HepG2 (cell line): ENCODE results near the gene TRAPPC12. TPM values are rescaled to one million over a fixed set of nuclear protein-coding genes. Genes with fewer than 3 reads are reported as not detected.

Experiments used
- ARHGAP35 ChIP-seq: sonication (generic); formaldehyde crosslinking; IDR thresholded peaks from 2 replicates; pipeline ENCODE4 v1.9.0; 2022; ENCODE audit warnings: mild to moderate bottlenecking, inconsistent platforms, moderate library complexity, missing genetic modification reagents, borderline replicate concordance
- ATRX ChIP-seq: sonication (generic); formaldehyde crosslinking; IDR thresholded peaks from 2 replicates; pipeline ENCODE4 v1.4.0; 2020; ENCODE audit warnings: missing genetic modification reagents, borderline replicate concordance
- EZH2 ChIP-seq: conservative IDR thresholded peaks from 2 replicates; pipeline ENCODE4 v1.6.1; 2012; ENCODE audit warnings: mild to moderate bottlenecking, low read depth, low read length, moderate library complexity
- HOXA9 ChIP-seq: sonication (generic); formaldehyde crosslinking; IDR thresholded peaks from 2 replicates; pipeline ENCODE4 v1.8.1; 2022; ENCODE audit warnings: missing genetic modification reagents, mild to moderate bottlenecking, moderate library complexity, borderline replicate concordance
- IKZF4 ChIP-seq: sonication (generic); formaldehyde crosslinking; IDR thresholded peaks from 2 replicates; pipeline ENCODE4 v1.5.1; 2020; ENCODE audit warnings: borderline replicate concordance, mild to moderate bottlenecking, low read depth, missing genetic modification reagents; ENCODE audit errors: not compliant biosample characterization
- IRF2 ChIP-seq: IDR thresholded peaks from 2 replicates; pipeline ENCODE4 v1.6.1; 2018; ENCODE audit warnings: missing genetic modification reagents, missing compliant biosample characterization
- MTA1 ChIP-seq: sonication (generic); formaldehyde crosslinking; IDR thresholded peaks from 2 replicates; pipeline ENCODE4 v1.4.0; 2020; ENCODE audit warnings: missing genetic modification reagents, mild to moderate bottlenecking, borderline replicate concordance
- NBN ChIP-seq: fragments of 450-650 bp; conservative IDR thresholded peaks from 2 replicates; pipeline ENCODE4 v1.6.1; 2017
- PHF8 ChIP-seq: sonication (generic); formaldehyde crosslinking; IDR thresholded peaks from 2 replicates; pipeline ENCODE4 v1.5.0; 2020; ENCODE audit warnings: missing genetic modification reagents
- RFXANK ChIP-seq: IDR thresholded peaks from 2 replicates; pipeline ENCODE4 v1.6.1; 2016
- SALL2 ChIP-seq: sonication (generic); formaldehyde crosslinking; IDR thresholded peaks from 2 replicates; pipeline ENCODE4 v1.8.1; 2023; ENCODE audit warnings: mild to moderate bottlenecking, missing genetic modification reagents, inconsistent platforms
- SOX13 ChIP-seq, 3 experiments: fragments of 450-650 bp in 1 of 3; sonication (generic) in 1 of 3; formaldehyde crosslinking in 1 of 3; IDR thresholded peaks in 2 of 3; conservative IDR thresholded peaks in 1 of 3; 2 replicates each; pipeline versions ENCODE4 v1.5.0 to v1.6.1; 2016 to 2020; ENCODE audit warnings: antibody characterized with exemption in 1 of 3, mild to moderate bottlenecking in 1 of 3, missing compliant biosample characterization in 1 of 3, missing genetic modification reagents in 1 of 3, moderate library complexity in 1 of 3
- SOX5 ChIP-seq: IDR thresholded peaks from 2 replicates; pipeline ENCODE4 v1.6.1; 2016; ENCODE audit warnings: borderline replicate concordance
- SP5 ChIP-seq: IDR thresholded peaks from 2 replicates; pipeline ENCODE4 v1.6.1; 2016; ENCODE audit warnings: low read depth, borderline replicate concordance
- ZFP36L2 ChIP-seq: sonication (generic); formaldehyde crosslinking; IDR thresholded peaks from 2 replicates; pipeline ENCODE4 v1.4.0; 2020; ENCODE audit warnings: missing genetic modification reagents
- ZMYM3 ChIP-seq: sonication (generic); formaldehyde crosslinking; IDR thresholded peaks from 2 replicates; pipeline ENCODE4 v1.5.1; 2020; ENCODE audit warnings: mild to moderate bottlenecking, missing genetic modification reagents
- ZNF10 ChIP-seq: sonication (generic); formaldehyde crosslinking; IDR thresholded peaks from 2 replicates; pipeline ENCODE4 v1.4.0; 2020; ENCODE audit warnings: mild to moderate bottlenecking, low read depth, missing genetic modification reagents, borderline replicate concordance
- ZNF326 ChIP-seq: sonication (generic); formaldehyde crosslinking; IDR thresholded peaks from 2 replicates; pipeline ENCODE4 v1.4.0; 2020; ENCODE audit warnings: missing genetic modification reagents, borderline replicate concordance
- ZNF496 ChIP-seq: sonication (generic); formaldehyde crosslinking; IDR thresholded peaks from 2 replicates; pipeline ENCODE4 v1.8.1; 2023; ENCODE audit warnings: mild to moderate bottlenecking, moderate library complexity, missing genetic modification reagents; ENCODE audit not compliant: insufficient replicate concordance
- ZNF558 ChIP-seq: sonication (generic); formaldehyde crosslinking; IDR thresholded peaks from 2 replicates; pipeline ENCODE4 v1.9.0; 2022; ENCODE audit warnings: mild to moderate bottlenecking, missing genetic modification reagents, borderline replicate concordance
- ZNF652 ChIP-seq: IDR thresholded peaks from 2 replicates; pipeline ENCODE4 v1.6.1; 2016; ENCODE audit warnings: low read depth, borderline replicate concordance
- ZNF713 ChIP-seq: sonication (generic); formaldehyde crosslinking; IDR thresholded peaks from 2 replicates; pipeline ENCODE4 v1.4.0; 2020; ENCODE audit warnings: mild to moderate bottlenecking, missing genetic modification reagents
- ZNF879 ChIP-seq: sonication (generic); formaldehyde crosslinking; IDR thresholded peaks from 2 replicates; pipeline ENCODE4 v1.8.1; 2023; ENCODE audit warnings: missing genetic modification reagents
- polyA plus RNA-seq, 8 experiments: library from polyadenylated mRNA; depleted of rRNA in 3 of 8; stranded (reverse) in 7 of 8; unstranded in 1 of 8; fragments of >200 nt; fragmentation: Illumina TruSeq in 4 of 8; extraction: Trizol in 4 of 8; gene quantifications; 2 replicates each; pipeline versions ENCODE4 v1.2.1 to v1.2.3, GENCODE V29; 2011 to 2016; ENCODE audit warnings: low read depth in 4 of 8, missing spikeins in 1 of 8, mixed read lengths in 1 of 8; ENCODE audit not compliant: insufficient read depth in 1 of 8
- total RNA-seq, 5 experiments: library from RNA; depleted of rRNA; stranded (reverse); fragments of >200 nt; fragmentation: Illumina TruSeq; extraction: Trizol; gene quantifications; 2 replicates each; pipeline ENCODE4 v1.2.3, GENCODE V29; 2016; ENCODE audit warnings: low read depth in 1 of 5
- TF ChIP-seq, protein P1 (sequence below): IDR thresholded peaks from 2 replicates; pipeline ENCODE4 v1.6.1; 2016; ENCODE audit warnings: low read depth
- TF ChIP-seq, protein P2 (sequence below): sonication (generic); formaldehyde crosslinking; IDR thresholded peaks from 2 replicates; pipeline ENCODE4 v1.8.0; 2022; ENCODE audit warnings: low read depth, missing genetic modification reagents

TRAPPC12 gene
- total and polyA plus RNA-seq, 2 of the 13 experiments (the other 11 are each of a cell fraction or from before 2014, with no cell fraction given): 46.4 to 97.7 TPM

DNA sequence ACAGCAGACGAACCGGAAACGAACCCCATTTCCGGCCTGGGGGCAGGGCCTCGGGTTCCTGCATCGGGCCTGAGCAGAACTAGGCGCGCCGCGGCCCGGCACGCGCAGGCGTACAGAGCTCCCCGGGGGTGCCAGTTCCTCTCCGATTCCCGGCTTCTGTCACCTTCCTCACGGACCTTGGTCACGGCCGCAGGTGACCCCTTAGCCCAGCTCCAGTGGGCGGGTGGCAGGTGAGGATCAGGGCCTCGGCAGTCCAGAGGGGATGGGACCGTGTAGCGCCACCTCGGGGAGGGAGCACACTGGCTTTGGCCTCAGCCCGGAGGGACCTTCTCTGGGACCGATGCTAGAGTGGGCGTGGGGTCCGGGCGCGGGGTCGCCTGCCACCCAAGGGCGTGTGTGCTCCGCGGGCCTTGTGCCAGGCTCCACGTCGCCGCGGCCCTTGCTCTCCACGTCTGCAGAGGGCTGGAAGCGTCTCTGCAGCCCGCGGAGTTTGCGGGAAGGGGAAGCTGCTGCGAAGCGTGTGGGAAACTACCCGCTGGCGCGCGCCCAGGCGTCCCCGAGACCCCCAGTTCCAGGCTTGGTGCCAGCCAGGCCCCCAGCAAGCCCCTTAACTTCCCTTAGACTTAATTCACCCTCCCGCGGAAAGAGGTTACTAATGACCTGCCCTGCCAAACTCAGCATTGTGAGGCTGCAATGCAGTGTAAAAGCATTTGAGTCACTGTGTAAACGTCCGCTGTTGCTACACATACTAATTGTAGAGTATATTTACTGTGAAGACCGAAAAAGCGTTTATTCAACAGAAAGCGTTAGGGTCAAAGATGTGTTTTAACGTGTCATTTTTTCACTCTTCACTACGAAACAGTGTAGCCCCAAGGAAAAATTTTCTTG lies at the start of gene TRAPPC12 (continued):
- TF ChIP-seq MTA1 (CRISPR knock-in tag) (peak; percentile 99), IKZF4 (peak; percentile 73), ZFP36L2 (CRISPR knock-in tag) (no peak), SALL2 (CRISPR knock-in tag) (peak; percentile 93), SOX5 (peak; percentile 68; the same call in 1 of the 2 replicates), ZNF652 (CRISPR knock-in tag) (no peak), RFXANK (CRISPR knock-in tag) (no peak), ZNF10 (CRISPR knock-in tag) (no peak), SP5 (peak; percentile 78), SOX13 (IDR thresholded peaks at IDR 0.05) (peak; percentile 61), SOX13 (CRISPR knock-in tag; conservative IDR thresholded peaks at IDR 0.05 in 1 of 2, IDR thresholded peaks at IDR 0.05 in 1 of 2) (peak; percentile 43 to 60; a peak in 2 of 4 replicates), ZNF496 (CRISPR knock-in tag) (no peak), ATRX (CRISPR knock-in tag) (no peak), EZH2 (no peak), ZNF326 (CRISPR knock-in tag) (no peak; the same call in 1 of the 2 replicates), PHF8 (CRISPR knock-in tag) (peak; percentile 98), IRF2 (CRISPR knock-in tag) (peak; percentile 93), ZNF713 (CRISPR knock-in tag) (no peak), NBN (no peak), HOXA9 (peak; percentile 82; the same call in 1 of the 2 replicates), ARHGAP35 (CRISPR knock-in tag) (peak; percentile 97), ZNF558 (CRISPR knock-in tag) (peak; percentile 96; the same call in 1 of the 2 replicates), ZNF879 (CRISPR knock-in tag) (0 out of 2 replicates have a peak, but pooled peaks have one; percentile 54), ZMYM3 (CRISPR knock-in tag) (peak; percentile 66)
- TF ChIP-seq, protein P1, sequence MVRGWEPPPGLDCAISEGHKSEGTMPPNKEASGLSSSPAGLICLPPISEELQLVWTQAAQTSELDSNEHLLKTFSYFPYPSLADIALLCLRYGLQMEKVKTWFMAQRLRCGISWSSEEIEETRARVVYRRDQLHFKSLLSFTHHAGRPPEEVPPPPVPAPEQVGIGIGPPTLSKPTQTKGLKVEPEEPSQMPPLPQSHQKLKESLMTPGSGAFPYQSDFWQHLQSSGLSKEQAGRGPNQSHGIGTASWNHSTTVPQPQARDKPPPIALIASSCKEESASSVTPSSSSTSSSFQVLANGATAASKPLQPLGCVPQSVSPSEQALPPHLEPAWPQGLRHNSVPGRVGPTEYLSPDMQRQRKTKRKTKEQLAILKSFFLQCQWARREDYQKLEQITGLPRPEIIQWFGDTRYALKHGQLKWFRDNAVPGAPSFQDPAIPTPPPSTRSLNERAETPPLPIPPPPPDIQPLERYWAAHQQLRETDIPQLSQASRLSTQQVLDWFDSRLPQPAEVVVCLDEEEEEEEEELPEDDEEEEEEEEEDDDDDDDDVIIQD (CRISPR knock-in tag): 0 out of 2 replicates have a peak, but pooled peaks have one; percentile 53
- TF ChIP-seq, protein P2, sequence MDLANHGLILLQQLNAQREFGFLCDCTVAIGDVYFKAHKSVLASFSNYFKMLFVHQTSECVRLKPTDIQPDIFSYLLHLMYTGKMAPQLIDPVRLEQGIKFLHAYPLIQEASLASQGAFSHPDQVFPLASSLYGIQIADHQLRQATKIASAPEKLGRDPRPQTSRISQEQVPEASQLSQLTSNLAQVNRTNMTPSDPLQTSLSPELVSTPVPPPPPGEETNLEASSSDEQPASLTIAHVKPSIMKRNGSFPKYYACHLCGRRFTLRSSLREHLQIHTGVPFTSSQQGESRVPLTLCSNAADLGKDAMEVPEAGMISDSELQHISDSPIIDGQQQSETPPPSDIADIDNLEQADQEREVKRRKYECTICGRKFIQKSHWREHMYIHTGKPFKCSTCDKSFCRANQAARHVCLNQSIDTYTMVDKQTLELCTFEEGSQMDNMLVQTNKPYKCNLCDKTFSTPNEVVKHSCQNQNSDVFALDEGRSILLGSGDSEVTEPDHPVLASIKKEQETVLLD (CRISPR knock-in tag): peak; percentile 88
